HepG2 (cell line): ENCODE data around the gene CKAP2.
"Not testable (repeated sequence)": the region's sequence is repeated elsewhere in the genome, so short reads cannot be mapped to it uniquely, and the experiment has no call there.

Source experiments
- ARHGAP35 ChIP-seq: sonication (generic); formaldehyde crosslinking; IDR thresholded peaks from 2 replicates; pipeline ENCODE4 v1.9.0; 2022; ENCODE audit warnings: mild to moderate bottlenecking, inconsistent platforms, moderate library complexity, missing genetic modification reagents, borderline replicate concordance
- EZH2 ChIP-seq: conservative IDR thresholded peaks from 2 replicates; pipeline ENCODE4 v1.6.1; 2012; ENCODE audit warnings: mild to moderate bottlenecking, low read depth, low read length, moderate library complexity
- FOXA3 ChIP-seq: IDR thresholded peaks from 2 replicates; pipeline ENCODE4 v1.6.1; 2016; ENCODE audit warnings: missing genetic modification reagents, missing compliant biosample characterization
- FOXM1 ChIP-seq: sonication (generic); formaldehyde crosslinking; IDR thresholded peaks from 2 replicates; pipeline ENCODE4 v1.5.0; 2020; ENCODE audit warnings: missing genetic modification reagents
- IKZF4 ChIP-seq: sonication (generic); formaldehyde crosslinking; IDR thresholded peaks from 2 replicates; pipeline ENCODE4 v1.5.1; 2020; ENCODE audit warnings: borderline replicate concordance, mild to moderate bottlenecking, low read depth, missing genetic modification reagents; ENCODE audit errors: not compliant biosample characterization
- JUNB ChIP-seq: sonication (generic); formaldehyde crosslinking; IDR thresholded peaks from 2 replicates; pipeline ENCODE4 v1.8.0; 2022; ENCODE audit warnings: missing genetic modification reagents, mild to moderate bottlenecking, borderline replicate concordance
- POLR2A ChIP-seq, 2 experiments: IDR thresholded peaks; 2 replicates each; pipeline ENCODE4 v1.6.1; 2011; ENCODE audit warnings: low read depth in 2 of 2, low read length in 2 of 2, mild to moderate bottlenecking in 1 of 2, moderate library complexity in 1 of 2; ENCODE audit not compliant: insufficient read depth in 1 of 2
- SP2 ChIP-seq: sonication (generic); formaldehyde crosslinking; IDR thresholded peaks from 2 replicates; pipeline ENCODE4 v1.5.1; 2020; ENCODE audit warnings: mild to moderate bottlenecking, missing genetic modification reagents
- ZNF101 ChIP-seq: sonication (generic); formaldehyde crosslinking; IDR thresholded peaks from 2 replicates; pipeline ENCODE4 v1.4.0; 2020; ENCODE audit warnings: mild to moderate bottlenecking, low read depth, missing genetic modification reagents, borderline replicate concordance
- ZNF430 ChIP-seq: sonication (generic); formaldehyde crosslinking; IDR thresholded peaks from 2 replicates; pipeline ENCODE4 v1.9.0; 2021; ENCODE audit warnings: mild to moderate bottlenecking, missing genetic modification reagents
- TF ChIP-seq, protein P1 (sequence below): sonication (generic); formaldehyde crosslinking; IDR thresholded peaks from 2 replicates; pipeline ENCODE4 v1.8.0; 2022; ENCODE audit warnings: missing genetic modification reagents, mild to moderate bottlenecking, moderate library complexity, borderline replicate concordance
- TF ChIP-seq, protein P2 (sequence below): sonication (generic); formaldehyde crosslinking; IDR thresholded peaks from 2 replicates; pipeline ENCODE4 v1.5.0; 2020; ENCODE audit warnings: mild to moderate bottlenecking, missing genetic modification reagents, moderate library complexity

DNA sequence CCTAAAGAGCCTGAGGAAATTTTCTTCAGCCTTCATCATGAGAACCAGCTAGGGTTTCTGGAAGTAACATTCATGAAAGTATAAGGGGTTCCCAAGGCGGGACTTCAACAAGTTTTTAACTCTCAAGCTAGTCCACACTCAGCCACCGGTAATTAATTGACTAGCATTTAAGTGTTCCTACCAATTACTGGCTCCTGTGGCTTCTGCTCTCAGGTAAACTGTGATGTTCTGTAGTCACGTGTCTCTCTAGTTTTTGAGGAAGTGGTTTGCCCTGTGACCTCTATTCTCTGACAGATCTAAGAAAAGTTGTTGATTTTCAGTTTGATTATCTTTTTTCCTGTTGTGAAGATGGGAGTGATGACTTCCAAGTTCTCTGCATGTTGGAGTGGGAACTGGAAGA, 42.7 kb downstream of the CKAP2 start:
- TF ChIP-seq FOXM1 (CRISPR knock-in tag); POLR2A (IDR thresholded peaks at IDR 0.05; ENCODE audit: insufficient read depth in 1 of 2, low read depth in 2 of 2, low read length in 2 of 2); EZH2; JUNB (CRISPR knock-in tag); IKZF4 (CRISPR knock-in tag); SP2 (CRISPR knock-in tag); FOXA3 (CRISPR knock-in tag); ZNF101 (CRISPR knock-in tag); ZNF430 (CRISPR knock-in tag); ARHGAP35 (CRISPR knock-in tag): not testable (repeated sequence)
- TF ChIP-seq, protein P1, sequence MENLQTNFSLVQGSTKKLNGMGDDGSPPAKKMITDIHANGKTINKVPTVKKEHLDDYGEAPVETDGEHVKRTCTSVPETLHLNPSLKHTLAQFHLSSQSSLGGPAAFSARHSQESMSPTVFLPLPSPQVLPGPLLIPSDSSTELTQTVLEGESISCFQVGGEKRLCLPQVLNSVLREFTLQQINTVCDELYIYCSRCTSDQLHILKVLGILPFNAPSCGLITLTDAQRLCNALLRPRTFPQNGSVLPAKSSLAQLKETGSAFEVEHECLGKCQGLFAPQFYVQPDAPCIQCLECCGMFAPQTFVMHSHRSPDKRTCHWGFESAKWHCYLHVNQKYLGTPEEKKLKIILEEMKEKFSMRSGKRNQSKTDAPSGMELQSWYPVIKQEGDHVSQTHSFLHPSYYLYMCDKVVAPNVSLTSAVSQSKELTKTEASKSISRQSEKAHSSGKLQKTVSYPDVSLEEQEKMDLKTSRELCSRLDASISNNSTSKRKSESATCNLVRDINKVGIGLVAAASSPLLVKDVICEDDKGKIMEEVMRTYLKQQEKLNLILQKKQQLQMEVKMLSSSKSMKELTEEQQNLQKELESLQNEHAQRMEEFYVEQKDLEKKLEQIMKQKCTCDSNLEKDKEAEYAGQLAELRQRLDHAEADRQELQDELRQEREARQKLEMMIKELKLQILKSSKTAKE, result not testable (repeated sequence)
- TF ChIP-seq, protein P2, sequence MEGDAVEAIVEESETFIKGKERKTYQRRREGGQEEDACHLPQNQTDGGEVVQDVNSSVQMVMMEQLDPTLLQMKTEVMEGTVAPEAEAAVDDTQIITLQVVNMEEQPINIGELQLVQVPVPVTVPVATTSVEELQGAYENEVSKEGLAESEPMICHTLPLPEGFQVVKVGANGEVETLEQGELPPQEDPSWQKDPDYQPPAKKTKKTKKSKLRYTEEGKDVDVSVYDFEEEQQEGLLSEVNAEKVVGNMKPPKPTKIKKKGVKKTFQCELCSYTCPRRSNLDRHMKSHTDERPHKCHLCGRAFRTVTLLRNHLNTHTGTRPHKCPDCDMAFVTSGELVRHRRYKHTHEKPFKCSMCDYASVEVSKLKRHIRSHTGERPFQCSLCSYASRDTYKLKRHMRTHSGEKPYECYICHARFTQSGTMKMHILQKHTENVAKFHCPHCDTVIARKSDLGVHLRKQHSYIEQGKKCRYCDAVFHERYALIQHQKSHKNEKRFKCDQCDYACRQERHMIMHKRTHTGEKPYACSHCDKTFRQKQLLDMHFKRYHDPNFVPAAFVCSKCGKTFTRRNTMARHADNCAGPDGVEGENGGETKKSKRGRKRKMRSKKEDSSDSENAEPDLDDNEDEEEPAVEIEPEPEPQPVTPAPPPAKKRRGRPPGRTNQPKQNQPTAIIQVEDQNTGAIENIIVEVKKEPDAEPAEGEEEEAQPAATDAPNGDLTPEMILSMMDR (CRISPR knock-in tag), result not testable (repeated sequence)
